Left cardiac atrium (tissue), 4 donors: ENCODE results near the gene PDILT. TPM values are rescaled to one million over a fixed set of nuclear protein-coding genes. Genes with fewer than 3 reads are reported as not detected.
"Not testable (repeated sequence)": the region's sequence is repeated elsewhere in the genome, so short reads cannot be mapped to it uniquely, and the experiment has no call there.

Source experiments
- ATAC-seq, 2 donors: fragments of 200-7000 bp; cut with Tn5 transposase; one replicate each; pipeline ENCODE4 v1.9.1; 2020; ENCODE audit warnings: mild to moderate bottlenecking in 2 of 2, moderate library complexity in 2 of 2
- DNase-seq: peaks from one replicate; pipeline ENCODE4 v3.0.0-alpha.2; 2020
- intact Hi-C, 2 donors: fragments of 100-400 bp; cut with DNase I; formaldehyde crosslinking; loops; one replicate each; pipeline versions ENCODE4 v1.14.1 to v1.15.1; 2022 to 2023
- total RNA-seq, 2 donors: library from RNA; stranded (reverse); fragmentation: NEBNext Ultra II Directional; extraction: Animal tissue kit (Norgen Biotek cat#: 25700); gene quantifications; one replicate each; pipeline ENCODE4 v1.2.1, GENCODE V29; 2021
- donor health status: DM: no; HTN: yes; CAD: no.
- donor health status: DM: no; HTN: yes; CAD: no; lungs with severe emphysema.
- donor health status: DM: yes; HTN: yes; CAD: no.
- donor health status: Dilated cardiomyopathy.

PDILT gene
- total RNA-seq, 2 donors from 2014 or later, result not detected

DNA sequence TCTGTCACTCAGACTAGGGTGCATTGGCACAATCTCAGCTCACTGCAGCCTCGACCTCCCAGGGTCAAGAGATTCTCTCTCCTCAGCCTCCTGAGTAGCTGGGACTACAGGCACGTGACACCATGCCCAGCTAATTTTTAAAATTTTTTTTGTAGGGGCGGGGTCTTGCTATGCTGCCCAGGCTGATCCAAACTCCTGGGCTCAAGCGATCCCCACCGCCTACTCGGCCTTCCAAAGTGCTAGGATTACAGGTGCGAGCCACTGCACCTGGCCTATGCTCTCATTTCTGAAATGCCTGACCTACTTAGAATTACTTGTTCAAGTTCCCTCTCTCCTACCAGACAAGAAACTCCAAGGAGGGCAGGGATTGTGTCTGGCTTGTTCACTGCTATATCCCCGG lies 72.1 kb downstream of the PDILT start:
- ATAC-seq, result no peak
- intact Hi-C loops, result no loop called here
- DNase-seq, result no peak

DNA sequence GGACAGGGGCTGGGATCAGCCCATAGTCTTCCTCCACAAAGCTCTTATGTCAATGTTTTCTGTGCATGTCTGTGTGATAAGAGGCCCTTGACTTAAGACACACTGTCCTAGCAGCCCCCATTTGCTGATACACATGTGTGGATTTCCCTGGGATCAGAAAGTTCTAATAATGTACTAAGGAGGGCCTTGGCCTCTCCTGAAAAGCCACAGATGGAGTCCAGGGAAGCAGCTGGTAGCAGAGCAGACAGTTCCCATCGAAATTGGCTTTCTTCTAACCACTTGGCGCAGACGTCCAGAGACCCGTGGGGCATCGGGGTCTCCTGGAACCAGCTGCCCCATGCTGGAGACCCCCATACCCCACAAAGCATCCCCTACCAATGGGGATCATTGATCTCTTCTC lies 72.9 kb downstream of the PDILT start:
- ATAC-seq (no peak), DNase-seq (no peak)
- intact Hi-C loops, result no loop called here

GRCh38 chr16:20329392-20330138 lies 75.0 kb downstream of the PDILT start:
- ATAC-seq, result no peak

GRCh38 chr16:20327444-20328041 lies 77.0 kb downstream of the PDILT start, which contains the start of gene GP2:
TSS of gene GP2 (minus strand) at chr16:20327513. CDS start at chr16:20326431, 1,082 bp downstream.
- DNase-seq, result no peak
- ATAC-seq, result no peak
- intact Hi-C loops, result no loop called here

More at GRCh38 chr16:20329392-20330138, 75.0 kb downstream of the PDILT start:
- intact Hi-C loops, result no loop called here
- DNase-seq, result no peak

DNA sequence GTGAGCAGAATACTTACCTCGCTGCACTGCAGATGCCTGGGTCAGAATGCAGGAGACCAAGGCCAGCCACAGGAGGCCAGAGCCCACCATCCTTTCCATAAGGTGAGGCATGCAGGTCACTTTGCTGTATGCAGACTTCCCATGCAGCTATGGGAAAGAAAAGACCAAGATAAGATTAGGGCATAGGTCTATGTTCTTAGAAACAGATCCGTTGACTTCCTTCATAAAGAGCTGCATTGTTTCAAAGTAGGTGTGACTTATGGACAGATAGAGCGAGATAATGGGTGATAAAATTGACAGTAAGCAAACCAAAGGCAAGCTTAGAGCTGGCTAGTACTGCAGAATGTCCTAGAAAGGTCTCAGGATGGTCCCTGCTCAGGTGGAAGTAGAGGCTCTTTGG lies 78.2 kb downstream of the PDILT start:
- DNase-seq, result no peak
- intact Hi-C loops, result no loop called here

GRCh38 chr16:20325005-20325404 lies 79.5 kb downstream of the PDILT start:
- no peak for ATAC-seq
- intact Hi-C loops, result no loop called here
- DNase-seq, result no peak

More for the DNA sequence above, 78.2 kb downstream of the PDILT start:
- no peak for ATAC-seq

DNA sequence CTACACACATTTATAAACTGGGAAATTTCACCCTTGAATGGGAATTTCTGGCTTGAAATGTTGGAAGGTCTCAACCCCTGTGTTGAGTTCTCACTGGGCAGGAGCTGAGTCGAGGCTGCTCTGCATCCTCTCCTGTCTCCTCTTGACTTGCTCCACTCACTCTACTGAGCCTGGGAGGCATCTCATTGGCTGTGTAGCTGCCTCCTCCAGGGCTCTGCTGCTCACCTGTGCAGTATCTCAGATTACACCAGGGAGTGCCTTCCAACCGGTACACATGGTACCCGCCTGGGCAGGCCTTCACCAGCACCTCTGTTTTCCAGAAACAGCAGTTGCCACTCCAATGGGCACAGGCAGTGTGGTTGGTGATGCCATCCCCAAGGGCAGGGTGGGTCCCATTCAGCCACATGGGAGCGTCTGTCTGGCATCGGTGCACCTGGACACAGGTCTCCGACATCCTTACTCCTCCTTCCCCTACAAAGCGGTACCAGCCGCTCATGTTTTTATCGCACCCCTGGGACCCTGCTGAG lies 80.9 kb downstream of the PDILT start:
- intact Hi-C loops, result no loop called here
- ATAC-seq, result no peak
- DNase-seq, result no peak

GRCh38 chr16:20322696-20323095 lies 81.8 kb downstream of the PDILT start:
- intact Hi-C loops, result no loop called here
- DNase-seq (no peak), ATAC-seq (no peak)

DNA sequence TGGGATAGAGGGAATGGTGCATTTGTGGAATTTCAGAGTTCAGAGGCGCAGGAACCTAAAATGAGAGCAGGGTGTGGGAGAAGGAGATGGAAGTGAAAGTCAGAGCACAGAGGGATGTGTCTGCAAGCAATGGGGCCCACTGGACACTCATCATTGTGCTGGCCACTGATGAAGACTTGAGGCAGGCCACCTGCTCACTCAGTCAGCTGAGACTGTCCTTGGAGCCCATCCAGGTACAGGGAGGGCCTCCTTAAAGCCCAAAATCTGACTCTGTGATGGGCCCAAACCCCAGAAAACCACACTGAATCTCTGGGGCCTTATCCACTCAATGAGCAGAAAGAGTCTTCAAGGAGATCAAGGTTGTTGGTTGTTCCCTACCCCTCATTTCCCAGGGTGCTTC lies 82.9 kb downstream of the PDILT start:
- DNase-seq, result no peak
- intact Hi-C loops, result no loop called here
- ATAC-seq, result no peak

DNA sequence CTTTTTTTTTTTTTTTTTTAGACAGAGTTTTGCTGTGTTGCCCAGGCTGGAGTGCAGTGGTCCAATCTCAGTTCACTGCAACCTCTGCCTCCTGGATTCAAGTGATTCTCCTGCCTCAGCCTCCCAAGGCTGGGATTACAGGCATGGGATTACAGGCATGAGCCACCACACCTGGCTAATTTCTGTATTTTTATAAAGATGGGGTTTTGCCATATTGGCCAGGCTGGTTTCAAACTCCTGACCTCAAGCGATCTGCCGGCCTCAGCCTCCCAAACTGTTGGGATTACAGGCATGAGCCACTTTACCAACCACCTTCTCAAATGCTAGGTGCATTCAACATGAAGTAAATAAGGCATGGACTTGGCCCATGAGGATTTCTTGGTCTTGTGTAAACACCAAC lies 83.5 kb downstream of the PDILT start:
- intact Hi-C loops, DNase-seq, ATAC-seq: not testable (repeated sequence)

DNA sequence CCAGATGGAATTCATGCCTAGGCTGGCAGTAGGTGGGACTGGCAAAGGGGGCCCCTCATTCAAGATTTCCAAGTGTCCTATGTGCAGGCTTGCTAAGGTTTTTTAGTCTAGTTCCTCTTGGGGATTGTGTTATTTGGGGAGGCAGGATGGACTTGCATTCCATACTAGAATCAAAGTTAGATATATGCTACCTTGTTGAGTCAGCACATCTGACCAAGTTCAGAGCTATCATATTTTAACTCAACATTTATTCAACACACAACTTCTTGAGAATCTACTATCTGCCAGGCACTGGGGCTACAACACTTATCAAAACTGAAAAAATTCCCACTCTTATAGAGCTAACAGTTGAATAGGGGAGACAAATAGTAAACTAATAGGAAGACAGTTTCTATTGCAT lies 83.9 kb downstream of the PDILT start:
- ATAC-seq, result no peak
- no peak for DNase-seq
- intact Hi-C loops, result no loop called here

GRCh38 chr16:20320178-20320577 lies 84.4 kb downstream of the PDILT start:
- ATAC-seq, result no peak
- intact Hi-C loops, result no loop called here

GRCh38 chr16:20319406-20319805 lies 85.1 kb downstream of the PDILT start:
- DNase-seq, result no peak
- intact Hi-C loops, result no loop called here

More at GRCh38 chr16:20320178-20320577, 84.4 kb downstream of the PDILT start:
- no peak for DNase-seq

GRCh38 chr16:20318437-20318836 lies 86.1 kb downstream of the PDILT start:
- ATAC-seq (no peak), DNase-seq (no peak)
- intact Hi-C loops, result no loop called here

More at GRCh38 chr16:20319406-20319805, 85.1 kb downstream of the PDILT start:
- no peak for ATAC-seq

- DNase-seq, result no peak
- intact Hi-C loops, result no loop called here
- no peak for ATAC-seq
Observed at GRCh38 chr16:20318006-20318405, 86.5 kb downstream of the PDILT start.

GRCh38 chr16:20317117-20317516 lies 87.4 kb downstream of the PDILT start:
- intact Hi-C loops, result no loop called here
- DNase-seq (no peak), ATAC-seq (no peak)

DNA sequence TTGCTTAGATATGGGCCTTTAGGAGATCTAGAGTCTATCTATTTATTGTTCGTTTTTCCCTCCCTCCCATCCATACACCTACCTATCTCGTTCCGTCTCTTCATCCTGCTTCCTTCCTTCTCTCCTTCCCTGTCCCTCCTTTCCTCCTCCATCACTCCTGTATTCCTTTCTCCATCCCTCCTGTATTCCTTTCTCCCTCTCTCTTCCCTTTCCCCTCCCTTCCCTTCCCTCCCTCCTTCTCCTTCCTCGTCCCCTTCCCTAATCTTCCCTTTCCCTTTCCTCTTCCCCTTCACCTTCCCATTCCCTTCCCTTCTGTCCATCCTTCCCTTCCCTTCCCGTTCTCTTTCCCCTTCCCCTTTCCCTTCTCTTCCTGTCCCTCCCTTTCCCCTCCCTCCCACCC lies 87.8 kb downstream of the PDILT start:
- no peak for ATAC-seq
- intact Hi-C loops, result no loop called here

GRCh38 chr16:20315764-20316163 lies 88.8 kb downstream of the PDILT start:
- no peak for ATAC-seq
- intact Hi-C loops, result no loop called here
- no peak for DNase-seq

More for the DNA sequence above, 87.8 kb downstream of the PDILT start:
- no peak for DNase-seq

DNA sequence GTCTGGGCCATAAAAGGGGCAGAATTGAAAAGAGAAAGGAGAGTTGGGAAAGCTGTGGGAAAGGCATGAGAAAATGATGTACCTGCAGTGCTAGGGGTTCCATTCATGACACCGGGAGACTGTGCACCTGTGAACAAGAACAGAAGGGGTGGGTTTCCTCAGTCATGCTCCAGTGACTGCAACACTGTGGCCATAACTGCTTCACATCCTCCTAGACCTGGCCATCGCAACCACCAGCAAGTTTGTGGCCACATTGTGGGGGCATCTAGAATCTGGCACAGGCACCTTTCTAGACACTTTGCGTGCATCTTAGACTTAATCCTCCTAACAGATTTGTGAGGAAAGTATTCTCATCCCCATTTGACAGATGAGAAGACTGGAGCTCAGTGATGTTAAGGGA lies 90.0 kb downstream of the PDILT start:
- no peak for ATAC-seq
- DNase-seq, result no peak
- intact Hi-C loops, result no loop called here

- DNase-seq (no peak), ATAC-seq (no peak)
- intact Hi-C loops, result no loop called here
Observed at GRCh38 chr16:20313741-20314140, 90.8 kb downstream of the PDILT start.
